Heart left ventricle (tissue), 16 donors: Measurements from ENCODE around the gene GRHPR. TPM values are rescaled to one million over a fixed set of nuclear protein-coding genes. Genes with fewer than 3 reads are reported as not detected.

Experiments
- ATAC-seq, 4 donors: fragments of 200-7000 bp; cut with Tn5 transposase; one replicate each; pipeline ENCODE4 v1.9.1; 2020 to 2022; ENCODE audit warnings: moderate library complexity in 4 of 4, mild to moderate bottlenecking in 3 of 4, moderate number of reproducible peaks in 1 of 4
- DNase-seq, 5 donors: peaks; one replicate each; pipeline ENCODE4 v3.0.0-alpha.2; 2020
- H3K27ac ChIP-seq, 12 donors: fragments of 200-600 bp; sonication (generic) in 4 of 12; one replicate each; pipeline versions ENCODE4 v1.5.0 to v1.8.0; 2016 to 2022; ENCODE audit warnings: mild to moderate bottlenecking in 2 of 12
- H3K27me3 ChIP-seq, 9 donors: fragments of 200-600 bp; sonication (generic) in 2 of 9; one replicate each; pipeline versions ENCODE4 v1.5.1 to v1.8.0; 2016 to 2022; ENCODE audit warnings: mild to moderate bottlenecking in 3 of 9
- H3K36me3 ChIP-seq, 9 donors: fragments of 200-600 bp; sonication (generic) in 2 of 9; one replicate each; pipeline versions ENCODE4 v1.5.0 to v1.8.0; 2018 to 2022; ENCODE audit warnings: mild to moderate bottlenecking in 2 of 9
- H3K4me1 ChIP-seq, 12 donors: fragments of 200-600 bp; sonication (generic) in 4 of 12; one replicate each; pipeline versions ENCODE4 v1.5.0 to v1.8.0; 2016 to 2022; ENCODE audit warnings: mild to moderate bottlenecking in 3 of 12
- H3K4me3 ChIP-seq, 12 donors: fragments of 200-600 bp; sonication (generic) in 4 of 12; one replicate each; pipeline versions ENCODE4 v1.5.0 to v1.8.0; 2017 to 2022; ENCODE audit warnings: mild to moderate bottlenecking in 9 of 12, moderate library complexity in 4 of 12
- H3K9me3 ChIP-seq, 12 donors: fragments of 200-600 bp; sonication (generic) in 4 of 12; one replicate each; pipeline versions ENCODE4 v1.5.0 to v1.8.0; 2016 to 2022; ENCODE audit warnings: mild to moderate bottlenecking in 1 of 12
- CTCF ChIP-seq, 12 donors: fragments of 200-600 bp; sonication (generic) in 4 of 12; IDR thresholded peaks; one replicate each; pipeline versions ENCODE4 v1.5.0 to v1.8.0; 2018 to 2022; ENCODE audit warnings: antibody characterized with exemption in 12 of 12, mild to moderate bottlenecking in 5 of 12
- POLR2A ChIP-seq, 2 donors: fragments of 450-650 bp; IDR thresholded peaks; one replicate each; pipeline ENCODE4 v1.6.1; 2017; ENCODE audit warnings: antibody characterized with exemption in 2 of 2, mild to moderate bottlenecking in 2 of 2, moderate library complexity in 2 of 2
- WGBS, 4 donors: extraction: QIAGEN DNeasy Blood & Tissue Kit in 2 of 4; methylation state at CpG; one replicate each; pipeline versions ENCODE4 v1.1.5 to v1.1.7; 2013 to 2018; 5-methylcytosine and 5-hydroxymethylcytosine counted together
- intact Hi-C, 10 donors: fragments of 100-400 bp; cut with DNase I; formaldehyde crosslinking; loops; one replicate each; pipeline versions ENCODE4 v1.11.1 to v1.14.2; 2022
- polyA plus RNA-seq, 2 donors: library from polyadenylated mRNA; stranded (reverse); fragments of 200-250 nt; gene quantifications; one replicate each; pipeline ENCODE4 v1.2.3, GENCODE V29; 2013
- total RNA-seq, 9 donors: library from RNA; depleted of rRNA in 2 of 9; stranded (reverse); fragments of >200 nt in 2 of 9; fragmentation: NEBNext Ultra II Directional in 3 of 9; extraction: Animal tissue kit (Norgen Biotek cat#: 25700) in 3 of 9; gene quantifications; one replicate each; pipeline versions ENCODE4 v1.1.0 to v1.2.4, GENCODE V29; 2016 to 2023
- donor health status: ischemic (EF 13 %, LVEDD 7.1; RV severe dilation, severe dysfunction).
- donor health status: healthy with polysubstance abuse.
- donor health status: DM: no; HTN: yes; CAD: no.
- donor health status: DM: no; HTN: no; CAD: no.
- donor health status: ischemic (EF 25% LVEDD 6.9; RV normal size, moderate dysfunction).
- donor health status: ischemic (EF 25% LVEDD 5.7; RV mildly dilated, moderate dysfunction).
- donor health status: healthy.
- donor health status: DM: yes; HTN: yes; CAD: no.
- donor health status: ischemic (EF 35%, LVEDD 5.7; RV mildly dilated, moderate dysfunction).
- donor health status: nonischemic (EF 11% LVEDD 7.7; RV severe dilation, severe dysfunction).
- donor health status: DM: yes; HTN: yes; CAD: no.
- donor health status: PGD.
- donor health status: ischemic (EF 29% LVEDD 5.4; RV normal size, mild dysfunction).
- donor health status: nonischemic (EF 23%, LVEDD 6.1; RV moderate dilation, normal function).

Gene GRHPR
- total and polyA plus RNA-seq, 11 donors = 91.0 to 209 (median 111) TPM

GRCh38 chr9:37413311-37413710, 9.2 kb upstream of the GRHPR start:
- no peaks in the 10 kb centered on the region for H3K9me3 ChIP-seq
- 85 to 94% (median 89%) methylated on average over 4 of the region's 4 CpGs for WGBS, 4 donors
- intact Hi-C loops = loop anchor here in 1 of 10 donors (10.0 kb wide), 1 partner anchor 539 kb away; no protein-coding TSS in a partner anchor
- H3K4me3 ChIP-seq = no peak overlapping the region
- H3K36me3 ChIP-seq = no peaks in the 10 kb centered on the region
- no peak overlapping the region for H3K27ac ChIP-seq
- DNase-seq (no peak), ATAC-seq (no peak)
- H3K27me3 ChIP-seq = no peaks in the 10 kb centered on the region
- peaks cover 0 to 21% (median 6%) of the 10 kb centered on the region in 12 donors for H3K4me1 ChIP-seq
- TF ChIP-seq CTCF (IDR thresholded peaks at IDR 0.05) (no peak), POLR2A (IDR thresholded peaks at IDR 0.05) (no peak)

DNA sequence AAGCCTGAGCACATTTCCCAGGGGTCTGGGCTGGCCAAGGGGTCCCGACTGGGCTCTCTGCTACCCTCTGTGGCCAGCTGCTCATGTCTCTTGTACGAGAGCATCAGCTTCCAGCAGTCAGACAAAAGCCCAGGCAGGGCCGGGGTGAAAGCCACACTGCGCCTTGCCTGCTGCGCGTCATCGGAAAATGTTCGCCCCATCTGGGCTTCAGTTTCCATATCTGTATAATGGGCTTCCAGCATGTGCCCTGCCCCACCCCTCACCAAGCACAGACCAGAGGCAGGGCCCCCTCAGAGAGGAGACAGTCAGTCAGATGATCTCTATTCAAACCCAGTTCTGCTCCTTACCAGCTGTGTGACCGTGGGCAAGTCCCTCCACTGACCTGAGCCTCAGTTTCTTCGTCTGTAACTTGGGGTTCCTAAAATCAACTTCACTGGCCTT, 8.0 kb upstream of the GRHPR start:
- no peaks in the 10 kb centered on the region for H3K9me3 ChIP-seq
- H3K27ac ChIP-seq = peak overlapping the region in 2 of 12 donors; percentile 31 to 37
- 86 to 96% (median 88%) methylated on average over 8 to 10 of the region's 10 CpGs for WGBS, 4 donors
- intact Hi-C loops = loop anchor here in 1 of 10 donors (10.0 kb wide), 1 partner anchor 540 kb away; no protein-coding TSS in a partner anchor
- ATAC-seq (no peak), DNase-seq (no peak)
- TF ChIP-seq CTCF (IDR thresholded peaks at IDR 0.05) = no peak
- TF ChIP-seq POLR2A (IDR thresholded peaks at IDR 0.05) = no peak
- H3K4me1 ChIP-seq = peaks cover 0 to 21% (median 6%) of the 10 kb centered on the region in 12 donors
- no peak overlapping the region for H3K4me3 ChIP-seq
- H3K27me3 ChIP-seq = no peaks in the 10 kb centered on the region
- no peaks in the 10 kb centered on the region for H3K36me3 ChIP-seq

GRCh38 chr9:37415011-37415719, 7.3 kb upstream of the GRHPR start:
- DNase-seq (peak in 4 of 5 donors; percentile 45 to 68 (median 60)), ATAC-seq (peak; percentile 45 to 76 (median 66))
- Histone ChIP-seq H3K4me3 (peak overlapping the region in 1 of 12 donors; percentile 12), H3K27ac (peak overlapping the region in 3 of 12 donors; percentile 25 to 37 (median 31)), H3K9me3 (no peaks in the 10 kb centered on the region), H3K36me3 (no peaks in the 10 kb centered on the region), H3K27me3 (no peaks in the 10 kb centered on the region), H3K4me1 (peaks cover 0 to 21% (median 6%) of the 10 kb centered on the region in 12 donors)
- WGBS, 4 donors = 21 to 24% (median 23%) methylated on average over 22 of the region's 22 CpGs
- intact Hi-C loops = loop anchor here in 2 of 10 donors (5.0 to 10.0 kb wide), 2 partner anchors 72 to 540 kb away; partner anchors contain the start of gene POLR1E (in 1 of the 2)
- peak; percentile 72 to 88 (median 80) for TF ChIP-seq CTCF (IDR thresholded peaks at IDR 0.05)
- no peak for TF ChIP-seq POLR2A (IDR thresholded peaks at IDR 0.05)

DNA sequence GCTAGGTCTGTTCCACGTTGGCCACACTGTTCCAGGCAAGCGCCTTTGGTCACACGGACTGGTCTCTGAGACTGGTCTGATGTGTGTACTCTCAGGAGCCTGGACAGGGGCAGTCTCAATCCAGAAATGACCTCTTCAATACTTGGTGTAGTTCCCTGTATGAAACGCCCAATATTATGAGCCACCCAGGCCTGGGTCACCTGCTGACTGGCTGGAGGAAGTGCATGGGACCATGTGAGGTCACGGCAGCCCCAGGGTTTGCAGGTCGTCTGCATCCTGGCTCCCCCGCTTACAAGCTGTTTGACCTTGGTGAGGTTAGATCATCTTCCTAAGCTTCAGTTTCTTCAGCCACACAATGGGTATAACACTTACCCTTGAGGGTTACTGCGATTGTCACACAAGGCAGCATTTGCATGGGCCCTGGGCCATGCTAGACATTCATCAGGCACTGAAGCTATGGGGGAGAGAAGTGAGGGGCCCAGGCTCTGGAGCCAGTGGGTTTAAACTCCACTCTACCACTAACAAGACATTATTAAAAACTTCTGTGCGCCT, 5.2 kb upstream of the GRHPR start:
- Histone ChIP-seq H3K27ac (no peak overlapping the region), H3K36me3 (no peaks in the 10 kb centered on the region), H3K9me3 (no peaks in the 10 kb centered on the region), H3K4me1 (peaks cover 0 to 24% (median 12%) of the 10 kb centered on the region in 12 donors), H3K4me3 (no peak overlapping the region), H3K27me3 (no peaks in the 10 kb centered on the region)
- WGBS, 4 donors = 86 to 95% (median 90%) methylated on average over 6 to 9 of the region's 9 CpGs
- ATAC-seq (no peak), DNase-seq (no peak)
- TF ChIP-seq CTCF (IDR thresholded peaks at IDR 0.05) (no peak), POLR2A (IDR thresholded peaks at IDR 0.05) (no peak)
- intact Hi-C loops = loop anchor here in 2 of 10 donors (2.0 to 10.0 kb wide), 3 partner anchors 70 to 543 kb away; partner anchors contain the start of gene POLR1E (in 1 of the 2)
